ENCODE data around the gene KXD1. TPM values are rescaled to one million over a fixed set of nuclear protein-coding genes. Genes with fewer than 3 reads are reported as not detected.
"Not testable (repeated sequence)": the region's sequence is repeated elsewhere in the genome, so short reads cannot be mapped to it uniquely, and the experiment has no call there.

KXD1 gene
- total RNA-seq, 1 donor from 2014 or later, result 128 TPM

GRCh38 chr19:18537431-18537830, 20.2 kb upstream of the KXD1 start:
- DNase-seq (ENCODE audit: low read depth), result no peak
- TF ChIP-seq CTCF (conservative IDR thresholded peaks at IDR 0.05; ENCODE audit: low read depth, low read length), result no peak
- H3K4me3 ChIP-seq (ENCODE audit: low read depth, low read length), result no peak overlapping the region

- TF ChIP-seq CTCF (conservative IDR thresholded peaks at IDR 0.05; ENCODE audit: low read depth, low read length), result no peak
- no peak overlapping the region for H3K4me3 ChIP-seq (ENCODE audit: low read depth, low read length)
- DNase-seq (ENCODE audit: low read depth), result no peak
These were observed 19.6 kb upstream of the KXD1 start for GRCh38 chr19:18538115-18538514.

- no peak for TF ChIP-seq CTCF (conservative IDR thresholded peaks at IDR 0.05; ENCODE audit: low read depth, low read length)
- H3K4me3 ChIP-seq (ENCODE audit: low read depth, low read length), result no peak overlapping the region
- DNase-seq (ENCODE audit: low read depth), result no peak
These were observed 18.3 kb upstream of the KXD1 start for GRCh38 chr19:18539372-18539771.

- not testable (repeated sequence) for DNase-seq (ENCODE audit: low read depth); H3K4me3 ChIP-seq (ENCODE audit: low read depth, low read length)
These were observed 17.5 kb upstream of the KXD1 start for GRCh38 chr19:18540200-18540599.

GRCh38 chr19:18541258-18541991, 16.2 kb upstream of the KXD1 start:
- no peak for TF ChIP-seq CTCF (conservative IDR thresholded peaks at IDR 0.05; ENCODE audit: low read depth, low read length)
- H3K4me3 ChIP-seq (ENCODE audit: low read depth, low read length), result no peak overlapping the region
- DNase-seq (ENCODE audit: low read depth), result no peak

DNA sequence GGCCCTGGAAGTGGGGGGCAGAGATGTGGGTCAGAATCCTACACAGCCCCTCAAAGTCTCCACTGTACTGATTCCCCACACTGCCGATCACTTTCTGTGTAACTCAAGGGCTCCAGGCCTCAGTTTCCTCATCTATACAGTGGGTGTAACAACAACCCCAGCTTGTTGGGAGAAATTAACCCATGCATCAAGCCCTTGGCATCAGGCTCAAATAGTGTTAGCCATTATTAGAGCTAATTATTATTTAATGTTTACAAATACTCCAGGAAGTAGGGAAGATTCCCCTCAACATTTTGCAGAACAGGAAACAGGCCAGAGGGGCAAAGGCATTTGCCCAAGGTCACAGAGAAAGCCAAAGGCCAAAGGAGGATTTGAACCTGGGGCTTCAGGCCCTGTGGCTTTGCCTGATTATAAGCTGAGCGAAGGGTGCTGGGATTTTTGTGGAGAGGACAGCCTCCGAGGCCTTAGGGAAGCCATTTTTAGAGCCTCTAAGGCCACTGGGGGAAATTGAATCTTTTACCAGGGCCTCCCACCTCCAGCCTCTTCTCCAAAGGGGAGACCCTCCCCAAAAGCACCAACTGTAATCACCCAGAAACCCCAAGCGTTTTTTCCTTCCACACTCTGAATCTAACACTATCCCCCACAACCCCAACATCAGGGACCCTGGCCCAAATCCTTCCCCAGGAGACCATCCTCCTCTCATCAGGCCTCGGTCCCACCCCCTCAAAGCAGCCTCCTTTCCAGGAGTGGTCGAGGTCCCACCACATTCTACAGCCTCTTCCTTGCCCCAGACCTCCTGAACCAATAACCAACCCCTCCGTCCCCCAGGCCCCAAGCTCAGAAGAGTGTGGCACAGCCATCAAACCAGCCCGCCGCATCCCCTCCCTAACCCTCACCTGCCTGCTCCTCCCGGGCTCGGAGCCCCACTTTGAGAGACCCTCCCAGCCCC, 15.4 kb upstream of the KXD1 start:
- peak overlapping the region; percentile 75 for H3K4me3 ChIP-seq (ENCODE audit: low read depth, low read length)
- DNase-seq (ENCODE audit: low read depth), result no peak
- TF ChIP-seq CTCF (conservative IDR thresholded peaks at IDR 0.05; ENCODE audit: low read depth, low read length), result no peak
